Activated gamma-delta T cell treated with anti-CD3 and anti-CD28 coated beads, Interleukin-2, amount 50 U/mL, for 16 hours (primary cell): ENCODE measurements around the gene MCM6.
A peak's percentile ranks its signal among the peaks of the same experiment; 100 is the strongest.
"Not testable (repeated sequence)": the region's sequence is repeated elsewhere in the genome, so short reads cannot be mapped to it uniquely, and the experiment has no call there.

ENCODE experiments used
- DNase-seq: peaks from one replicate; pipeline ENCODE4 v3.0.0-alpha.2; 2020; ENCODE audit warnings: low read depth

The MCM6 gene

GRCh38 chr2:135820003-135820618 is 56.1 kb downstream of the MCM6 start:
- DNase-seq: peak; percentile 78

- DNase-seq: no peak
Measured at GRCh38 chr2:135818937-135819610, 57.2 kb downstream of the MCM6 start.

GRCh38 chr2:135817951-135818350 is 58.3 kb downstream of the MCM6 start:
- DNase-seq: no peak

- no peak for DNase-seq
Measured at GRCh38 chr2:135817466-135817865, 58.8 kb downstream of the MCM6 start.

- no peak for DNase-seq
Measured at GRCh38 chr2:135815269-135815668, 61.0 kb downstream of the MCM6 start.

- no peak for DNase-seq
Measured at GRCh38 chr2:135812907-135813511, 63.2 kb downstream of the MCM6 start.

- DNase-seq: not testable (repeated sequence)
Measured at GRCh38 chr2:135807874-135808273, 68.4 kb downstream of the MCM6 start.

GRCh38 chr2:135803278-135803677 is 73.0 kb downstream of the MCM6 start:
- DNase-seq: no peak

- no peak for DNase-seq
Measured at GRCh38 chr2:135802350-135802749, 73.9 kb downstream of the MCM6 start.

GRCh38 chr2:135800513-135801460 is 75.5 kb downstream of the MCM6 start:
- no peak for DNase-seq

- no peak for DNase-seq
Measured at GRCh38 chr2:135799738-135800137, 76.5 kb downstream of the MCM6 start.

GRCh38 chr2:135798762-135799161 is 77.5 kb downstream of the MCM6 start:
- no peak for DNase-seq

GRCh38 chr2:135798275-135798705 is 78.0 kb downstream of the MCM6 start:
- DNase-seq: no peak

- peak; percentile 63 for DNase-seq
Measured at GRCh38 chr2:135797497-135798274, 78.6 kb downstream of the MCM6 start.

GRCh38 chr2:135796606-135797005 is 79.6 kb downstream of the MCM6 start:
- no peak for DNase-seq

- DNase-seq: not testable (repeated sequence)
Measured at GRCh38 chr2:135795641-135796040, 80.6 kb downstream of the MCM6 start.

- no peak for DNase-seq
Measured at GRCh38 chr2:135792401-135793150, 83.7 kb downstream of the MCM6 start.

GRCh38 chr2:135791418-135792190 is 84.6 kb downstream of the MCM6 start:
- DNase-seq: no peak

GRCh38 chr2:135790423-135790822 is 85.8 kb downstream of the MCM6 start:
- no peak for DNase-seq
